ENCODE data around the gene PJVK. TPM values are rescaled to one million over a fixed set of nuclear protein-coding genes. Genes with fewer than 3 reads are reported as not detected.

PJVK gene
- total RNA-seq, 1 experiment from 2014 or later: 3.7 TPM

DNA sequence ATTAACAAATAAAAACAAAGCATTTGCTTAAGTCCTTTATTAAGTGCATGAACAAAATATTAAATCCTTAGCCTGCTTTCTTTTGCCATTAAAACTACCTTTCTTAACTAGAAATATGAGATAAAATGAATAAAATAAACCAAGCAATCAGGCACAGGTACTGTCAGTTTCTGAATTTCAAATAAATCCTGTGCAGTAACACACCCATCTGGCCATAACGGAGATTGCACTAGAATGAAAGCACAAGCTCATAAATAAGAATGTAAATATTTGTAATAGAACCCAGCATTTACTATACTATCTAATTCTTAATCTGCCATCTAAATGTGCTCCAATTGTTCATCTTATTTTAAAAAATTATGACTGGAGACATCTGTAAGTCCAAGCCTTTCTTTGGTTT lies 32.1 kb upstream of the PJVK start:
- TF ChIP-seq REST (IDR thresholded peaks at IDR 0.05; ENCODE audit: insufficient read depth in 1 of 2, low read depth in 2 of 2, low read length in 1 of 2) (no peak), SIN3A (IDR thresholded peaks at IDR 0.05; ENCODE audit: borderline replicate concordance, insufficient read depth, low read depth, low read length) (no peak), POLR2AphosphoS5 (IDR thresholded peaks at IDR 0.05; ENCODE audit: low read depth, low read length) (no peak), TCF7L2 (IDR thresholded peaks at IDR 0.05; ENCODE audit: low read depth, low read length) (no peak)
- TF ChIP-seq, protein P1, sequence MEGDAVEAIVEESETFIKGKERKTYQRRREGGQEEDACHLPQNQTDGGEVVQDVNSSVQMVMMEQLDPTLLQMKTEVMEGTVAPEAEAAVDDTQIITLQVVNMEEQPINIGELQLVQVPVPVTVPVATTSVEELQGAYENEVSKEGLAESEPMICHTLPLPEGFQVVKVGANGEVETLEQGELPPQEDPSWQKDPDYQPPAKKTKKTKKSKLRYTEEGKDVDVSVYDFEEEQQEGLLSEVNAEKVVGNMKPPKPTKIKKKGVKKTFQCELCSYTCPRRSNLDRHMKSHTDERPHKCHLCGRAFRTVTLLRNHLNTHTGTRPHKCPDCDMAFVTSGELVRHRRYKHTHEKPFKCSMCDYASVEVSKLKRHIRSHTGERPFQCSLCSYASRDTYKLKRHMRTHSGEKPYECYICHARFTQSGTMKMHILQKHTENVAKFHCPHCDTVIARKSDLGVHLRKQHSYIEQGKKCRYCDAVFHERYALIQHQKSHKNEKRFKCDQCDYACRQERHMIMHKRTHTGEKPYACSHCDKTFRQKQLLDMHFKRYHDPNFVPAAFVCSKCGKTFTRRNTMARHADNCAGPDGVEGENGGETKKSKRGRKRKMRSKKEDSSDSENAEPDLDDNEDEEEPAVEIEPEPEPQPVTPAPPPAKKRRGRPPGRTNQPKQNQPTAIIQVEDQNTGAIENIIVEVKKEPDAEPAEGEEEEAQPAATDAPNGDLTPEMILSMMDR (IDR thresholded peaks at IDR 0.05): peak; percentile 39; the same call in 1 of the 2 replicates
- ChIA-PET POLR2A (interaction anchor here (0.6 kb wide), 1 partner anchor 160 kb away, joined by 9 read pairs; no protein-coding TSS in a partner anchor), CTCF (interaction anchor here (0.7 to 1.0 kb wide), 2 partner anchors 28 to 287 kb away, joined by 3 to 4 read pairs; no protein-coding TSS in a partner anchor)
- ATAC-seq: no peak
- Histone ChIP-seq H3K27me3 (ENCODE audit: control insufficient read depth, insufficient read depth, low read length) (no peaks in the 10 kb centered on the region), H3K36me3 (ENCODE audit: control insufficient read depth, insufficient read depth, low read length) (no peaks in the 10 kb centered on the region), H3K4me1 (ENCODE audit: control insufficient read depth, insufficient read depth, low read length) (peaks cover 4% of the 10 kb centered on the region; the same call in 1 of the 2 replicates), H3K4me3 (ENCODE audit: low read depth in 2 of 2, low read length in 2 of 2) (no peak overlapping the region), H3K9me3 (ENCODE audit: control insufficient read depth, insufficient read depth, low read depth, low read length) (no peaks in the 10 kb centered on the region), H3K27ac (ENCODE audit: low read length) (no peak overlapping the region)
- no peak for DNase-seq (ENCODE audit: low read depth, low spot score)
- in situ Hi-C loops (cut with HindIII; ENCODE audit: low pct_unique_long_range_greater_than_20kb, low sequenced_read_pairs): no loop called here
- BruUV-seq (replicated peaks): no TSS peak
- intact Hi-C loops (cut with micrococcal nuclease; ENCODE audit: unreplicated experiment): loop anchor here (10.0 kb wide), 1 partner anchor 434 kb away; no protein-coding TSS in a partner anchor

DNA sequence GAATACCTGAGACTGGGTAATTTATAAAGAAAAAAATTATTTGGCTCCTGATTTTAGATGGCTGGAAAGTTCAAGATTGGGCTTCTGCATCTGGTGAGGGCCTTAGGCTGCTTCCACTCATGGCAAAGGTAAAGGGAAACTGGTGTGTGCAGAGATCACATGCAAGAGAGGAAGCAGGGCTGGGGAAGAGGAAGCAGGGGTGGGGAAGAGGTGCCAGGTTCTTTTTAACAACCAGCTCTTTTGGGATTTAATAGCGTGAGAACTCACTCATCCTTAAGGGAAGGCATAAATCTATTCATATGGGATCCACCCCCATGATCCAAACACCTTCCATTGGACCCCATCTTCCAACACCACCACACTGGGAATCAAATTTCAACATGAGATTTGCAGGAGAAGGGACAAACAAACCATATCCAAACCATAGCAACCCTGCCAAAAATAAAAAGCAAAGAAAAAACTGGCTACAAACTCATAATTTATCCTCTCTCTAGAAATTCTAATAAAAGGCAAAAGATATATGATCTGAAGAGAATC lies 30.6 kb upstream of the PJVK start:
- BruUV-seq (replicated peaks): no TSS peak
- no peak for ATAC-seq
- CTCF ChIA-PET: interaction anchor here (0.6 kb wide), 1 partner anchor 154 kb away, joined by 10 read pairs; no protein-coding TSS in a partner anchor
- DNase-seq (ENCODE audit: low read depth, low spot score): no peak
- H3K9me3 ChIP-seq (ENCODE audit: control insufficient read depth, insufficient read depth, low read depth, low read length): no peaks in the 10 kb centered on the region; the same call in 1 of the 2 replicates
- POLR2A ChIA-PET: no interaction called here
- in situ Hi-C loops (cut with HindIII; ENCODE audit: low pct_unique_long_range_greater_than_20kb, low sequenced_read_pairs) (loop anchor here (10.0 kb wide), 1 partner anchor 296 kb away; no protein-coding TSS in a partner anchor), intact Hi-C loops (cut with micrococcal nuclease; ENCODE audit: unreplicated experiment) (no loop called here)
- H3K27ac ChIP-seq (ENCODE audit: low read length): no peak overlapping the region
- H3K27me3 ChIP-seq (ENCODE audit: control insufficient read depth, insufficient read depth, low read length): no peaks in the 10 kb centered on the region
- TF ChIP-seq POLR2AphosphoS5 (IDR thresholded peaks at IDR 0.05; ENCODE audit: low read depth, low read length): no peak
- TF ChIP-seq REST (IDR thresholded peaks at IDR 0.05; ENCODE audit: insufficient read depth in 1 of 2, low read depth in 2 of 2, low read length in 1 of 2): no peak
- TF ChIP-seq SIN3A (IDR thresholded peaks at IDR 0.05; ENCODE audit: borderline replicate concordance, insufficient read depth, low read depth, low read length): no peak
- TF ChIP-seq TCF7L2 (IDR thresholded peaks at IDR 0.05; ENCODE audit: low read depth, low read length): no peak
- TF ChIP-seq, protein P1 (IDR thresholded peaks at IDR 0.05): no peak
- H3K4me1 ChIP-seq (ENCODE audit: control insufficient read depth, insufficient read depth, low read length): no peaks in the 10 kb centered on the region
- H3K4me3 ChIP-seq (ENCODE audit: low read depth in 2 of 2, low read length in 2 of 2): no peak overlapping the region
- H3K36me3 ChIP-seq (ENCODE audit: control insufficient read depth, insufficient read depth, low read length): no peaks in the 10 kb centered on the region
